HL-60 (cell line): ENCODE measurements around the gene HSD17B1.

Experiments
- DNase-seq, 2 experiments: peaks; one replicate each; pipeline ENCODE4 v3.0.0-alpha.2; 2010 to 2020; ENCODE audit warnings: low read depth in 1 of 2, low spot score in 1 of 2
- H3K27ac ChIP-seq: fragments of 250-450 bp; sonication (Bioruptor Pico); replicated peaks from 2 replicates; pipeline ENCODE4 v1.5.1; 2020; ENCODE audit warnings: mild to moderate bottlenecking, moderate library complexity
- H3K27me3 ChIP-seq: fragments of 250-450 bp; sonication (Bioruptor Pico); 2 replicates; pipeline ENCODE4 v1.5.1; 2021; ENCODE audit warnings: mild to moderate bottlenecking, moderate library complexity; ENCODE audit not compliant: insufficient read depth, poor library complexity, severe bottlenecking
- H3K4me3 ChIP-seq: replicated peaks from 2 replicates; pipeline ENCODE4 v1.5.1; 2011; ENCODE audit warnings: mild to moderate bottlenecking, control low read depth, low read length; ENCODE audit not compliant: insufficient read depth
- GABPA ChIP-seq: IDR thresholded peaks from 2 replicates; pipeline ENCODE4 v1.6.1; 2012; ENCODE audit warnings: low read depth
- POLR2AphosphoS5 ChIP-seq: IDR thresholded peaks from 2 replicates; pipeline ENCODE4 v1.6.1; 2012; ENCODE audit warnings: low read depth
- SPI1 ChIP-seq: IDR thresholded peaks from 2 replicates; pipeline ENCODE4 v1.6.1; 2012; ENCODE audit warnings: low read depth, mild to moderate bottlenecking, borderline replicate concordance
- TF ChIP-seq, protein P1 (sequence below): IDR thresholded peaks from 2 replicates; pipeline ENCODE4 v1.6.1; 2012; ENCODE audit warnings: low read depth; ENCODE audit not compliant: insufficient replicate concordance
- TF ChIP-seq, protein P2 (sequence below): IDR thresholded peaks from one replicate; pipeline ENCODE4 v1.5.1; 2011; ENCODE audit warnings: low read length, control low read depth, inconsistent platforms; ENCODE audit not compliant: insufficient read depth

HSD17B1 gene

DNA sequence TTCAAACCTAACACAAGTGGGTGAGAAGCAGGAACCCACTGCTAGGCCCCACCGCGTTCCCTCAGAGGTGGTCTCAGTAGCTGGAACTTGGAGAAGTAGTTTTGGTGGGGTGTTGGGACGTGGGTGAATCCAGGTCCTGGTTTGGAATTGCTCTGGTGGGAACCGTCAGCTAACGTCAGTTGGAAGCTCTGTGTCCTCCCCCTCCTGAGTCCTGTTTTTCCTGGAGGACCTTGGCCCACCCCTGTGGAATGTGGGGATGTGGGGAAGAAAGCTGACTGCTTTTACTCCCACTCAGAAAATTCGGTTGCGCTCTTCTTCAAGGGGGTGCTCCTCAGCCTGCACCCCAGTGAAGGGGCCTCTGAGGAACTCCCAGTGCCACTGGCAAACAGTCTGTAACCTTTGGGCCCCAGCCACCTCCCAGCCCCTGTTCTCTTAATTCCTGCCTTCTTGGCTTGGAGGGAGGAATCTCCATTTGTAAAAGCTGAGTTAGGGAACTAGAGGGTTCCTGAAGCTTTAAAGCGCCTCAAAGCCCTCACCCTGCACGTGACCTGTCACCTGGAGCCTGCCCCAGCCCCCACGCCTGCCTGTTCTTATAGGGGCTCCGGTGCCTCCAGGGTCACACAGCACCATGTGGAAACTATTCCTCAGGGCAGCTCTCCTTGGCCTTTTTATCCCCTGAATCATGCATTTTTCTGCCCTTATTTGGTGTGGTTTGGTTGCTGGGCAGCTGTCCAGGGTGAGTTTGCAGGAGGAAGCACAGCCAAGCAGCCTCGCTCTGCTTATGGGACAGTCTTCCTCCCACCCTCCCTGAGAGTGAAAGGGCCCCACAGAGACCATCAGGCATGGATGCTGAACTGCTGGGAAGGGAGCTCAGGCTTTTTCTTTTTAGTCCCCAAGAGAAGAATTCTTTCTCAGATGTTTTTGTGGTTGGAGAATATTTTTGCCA is 32.9 kb upstream of the HSD17B1 start:
- H3K4me3 ChIP-seq: no peak overlapping the region
- TF ChIP-seq POLR2AphosphoS5 (no peak), SPI1 (no peak)
- TF ChIP-seq, protein P1, sequence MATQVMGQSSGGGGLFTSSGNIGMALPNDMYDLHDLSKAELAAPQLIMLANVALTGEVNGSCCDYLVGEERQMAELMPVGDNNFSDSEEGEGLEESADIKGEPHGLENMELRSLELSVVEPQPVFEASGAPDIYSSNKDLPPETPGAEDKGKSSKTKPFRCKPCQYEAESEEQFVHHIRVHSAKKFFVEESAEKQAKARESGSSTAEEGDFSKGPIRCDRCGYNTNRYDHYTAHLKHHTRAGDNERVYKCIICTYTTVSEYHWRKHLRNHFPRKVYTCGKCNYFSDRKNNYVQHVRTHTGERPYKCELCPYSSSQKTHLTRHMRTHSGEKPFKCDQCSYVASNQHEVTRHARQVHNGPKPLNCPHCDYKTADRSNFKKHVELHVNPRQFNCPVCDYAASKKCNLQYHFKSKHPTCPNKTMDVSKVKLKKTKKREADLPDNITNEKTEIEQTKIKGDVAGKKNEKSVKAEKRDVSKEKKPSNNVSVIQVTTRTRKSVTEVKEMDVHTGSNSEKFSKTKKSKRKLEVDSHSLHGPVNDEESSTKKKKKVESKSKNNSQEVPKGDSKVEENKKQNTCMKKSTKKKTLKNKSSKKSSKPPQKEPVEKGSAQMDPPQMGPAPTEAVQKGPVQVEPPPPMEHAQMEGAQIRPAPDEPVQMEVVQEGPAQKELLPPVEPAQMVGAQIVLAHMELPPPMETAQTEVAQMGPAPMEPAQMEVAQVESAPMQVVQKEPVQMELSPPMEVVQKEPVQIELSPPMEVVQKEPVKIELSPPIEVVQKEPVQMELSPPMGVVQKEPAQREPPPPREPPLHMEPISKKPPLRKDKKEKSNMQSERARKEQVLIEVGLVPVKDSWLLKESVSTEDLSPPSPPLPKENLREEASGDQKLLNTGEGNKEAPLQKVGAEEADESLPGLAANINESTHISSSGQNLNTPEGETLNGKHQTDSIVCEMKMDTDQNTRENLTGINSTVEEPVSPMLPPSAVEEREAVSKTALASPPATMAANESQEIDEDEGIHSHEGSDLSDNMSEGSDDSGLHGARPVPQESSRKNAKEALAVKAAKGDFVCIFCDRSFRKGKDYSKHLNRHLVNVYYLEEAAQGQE: peak; percentile 38
- TF ChIP-seq, protein P2, sequence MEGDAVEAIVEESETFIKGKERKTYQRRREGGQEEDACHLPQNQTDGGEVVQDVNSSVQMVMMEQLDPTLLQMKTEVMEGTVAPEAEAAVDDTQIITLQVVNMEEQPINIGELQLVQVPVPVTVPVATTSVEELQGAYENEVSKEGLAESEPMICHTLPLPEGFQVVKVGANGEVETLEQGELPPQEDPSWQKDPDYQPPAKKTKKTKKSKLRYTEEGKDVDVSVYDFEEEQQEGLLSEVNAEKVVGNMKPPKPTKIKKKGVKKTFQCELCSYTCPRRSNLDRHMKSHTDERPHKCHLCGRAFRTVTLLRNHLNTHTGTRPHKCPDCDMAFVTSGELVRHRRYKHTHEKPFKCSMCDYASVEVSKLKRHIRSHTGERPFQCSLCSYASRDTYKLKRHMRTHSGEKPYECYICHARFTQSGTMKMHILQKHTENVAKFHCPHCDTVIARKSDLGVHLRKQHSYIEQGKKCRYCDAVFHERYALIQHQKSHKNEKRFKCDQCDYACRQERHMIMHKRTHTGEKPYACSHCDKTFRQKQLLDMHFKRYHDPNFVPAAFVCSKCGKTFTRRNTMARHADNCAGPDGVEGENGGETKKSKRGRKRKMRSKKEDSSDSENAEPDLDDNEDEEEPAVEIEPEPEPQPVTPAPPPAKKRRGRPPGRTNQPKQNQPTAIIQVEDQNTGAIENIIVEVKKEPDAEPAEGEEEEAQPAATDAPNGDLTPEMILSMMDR: no peak
- H3K27me3 ChIP-seq: no peaks in the 10 kb centered on the region
- no peak for DNase-seq
- H3K27ac ChIP-seq: no peak overlapping the region

DNA sequence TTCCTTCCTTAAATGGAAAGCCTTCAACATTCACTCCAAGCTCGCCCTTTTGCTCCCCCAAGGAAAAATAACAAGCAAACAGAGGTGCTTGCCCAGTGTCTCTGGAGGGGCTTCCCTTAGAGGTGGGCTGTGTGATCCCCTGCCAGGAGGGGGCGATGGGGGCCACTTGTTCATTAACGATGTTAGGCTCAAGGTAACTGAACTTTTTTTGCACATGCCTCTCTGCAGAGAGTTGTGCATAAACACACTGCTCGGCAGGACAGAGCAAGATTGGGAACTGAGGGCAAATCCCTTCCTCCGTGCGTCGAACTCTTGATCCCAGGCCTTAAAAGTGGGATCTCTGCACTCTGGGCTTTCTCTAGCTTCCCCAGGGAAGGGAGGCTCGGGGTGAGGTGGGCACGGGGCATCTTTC is 32.2 kb upstream of the HSD17B1 start:
- TF ChIP-seq GABPA (no peak), SPI1 (no peak), POLR2AphosphoS5 (no peak)
- TF ChIP-seq, protein P1: no peak
- TF ChIP-seq, protein P2: no peak
- Histone ChIP-seq H3K4me3 (no peak overlapping the region), H3K27ac (no peak overlapping the region), H3K27me3 (no peaks in the 10 kb centered on the region)
- DNase-seq: no peak

DNA sequence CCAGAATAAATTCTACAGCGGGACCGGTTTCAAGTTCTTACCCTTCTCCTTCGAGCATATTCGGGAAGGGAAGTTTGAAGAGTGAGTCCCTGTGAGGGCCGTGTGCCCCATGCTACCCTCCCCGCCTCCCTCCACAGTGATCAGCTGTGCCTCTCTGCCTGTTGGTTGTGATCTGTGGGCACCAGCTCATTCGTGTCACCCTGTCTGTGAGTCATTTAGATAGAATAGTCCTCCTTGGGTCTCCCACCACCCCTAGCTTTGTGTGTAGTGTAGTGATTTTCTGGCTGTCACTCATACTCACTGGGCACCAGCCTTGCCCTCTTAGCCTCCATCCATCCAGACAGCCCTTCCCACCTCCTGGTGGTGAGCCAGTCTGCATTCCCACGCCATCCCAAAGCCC is 31.7 kb upstream of the HSD17B1 start:
- Histone ChIP-seq H3K27ac (no peak overlapping the region), H3K4me3 (no peak overlapping the region)
- TF ChIP-seq GABPA (no peak), SPI1 (no peak), POLR2AphosphoS5 (no peak)
- TF ChIP-seq, protein P2: no peak
- TF ChIP-seq, protein P1: no peak

More for the DNA sequence above, 31.7 kb upstream of the HSD17B1 start:
- H3K27me3 ChIP-seq: no peaks in the 10 kb centered on the region
- no peak for DNase-seq
